HepG2 (cell line): ENCODE data around the gene ARPC1A.

Experiments used
- CTCF ChIP-seq: sonication (generic); formaldehyde crosslinking; IDR thresholded peaks from 2 replicates; pipeline ENCODE4 v1.5.0; 2020; ENCODE audit warnings: mild to moderate bottlenecking, missing genetic modification reagents, moderate library complexity
- DZIP1 ChIP-seq: sonication (generic); formaldehyde crosslinking; IDR thresholded peaks from 2 replicates; pipeline ENCODE4 v1.5.0; 2020; ENCODE audit warnings: mild to moderate bottlenecking, missing genetic modification reagents
- EP300 ChIP-seq, 3 experiments: sonication (generic) in 1 of 3; formaldehyde crosslinking in 1 of 3; IDR thresholded peaks; 2 replicates each; pipeline versions ENCODE4 v1.5.1 to v1.6.1; 2011 to 2020; ENCODE audit warnings: low read depth in 2 of 3, low read length in 2 of 3, borderline replicate concordance in 1 of 3, improper control_type of control experiment in 1 of 3, mild to moderate bottlenecking in 1 of 3, missing genetic modification reagents in 1 of 3, moderate library complexity in 1 of 3
- GTF2F1 ChIP-seq: fragments of 150-350 bp; IDR thresholded peaks from 2 replicates; pipeline ENCODE4 v1.6.1; 2014; ENCODE audit warnings: low read length
- HNF4G ChIP-seq, 2 experiments: sonication (generic) in 1 of 2; formaldehyde crosslinking in 1 of 2; IDR thresholded peaks; 2 replicates each; pipeline versions ENCODE4 v1.4.0 to v1.6.1; 2011 to 2020; ENCODE audit warnings: borderline replicate concordance in 2 of 2, low read depth in 2 of 2, mild to moderate bottlenecking in 2 of 2, low read length in 1 of 2, missing genetic modification reagents in 1 of 2, moderate library complexity in 1 of 2
- JUN ChIP-seq: sonication (generic); formaldehyde crosslinking; IDR thresholded peaks from 2 replicates; pipeline ENCODE4 v1.4.0; 2020; ENCODE audit warnings: mild to moderate bottlenecking, missing genetic modification reagents
- RFX5 ChIP-seq: IDR thresholded peaks from 2 replicates; pipeline ENCODE4 v1.6.1; 2011; ENCODE audit warnings: low read depth, low read length, improper control_type of control experiment
- SP2 ChIP-seq: sonication (generic); formaldehyde crosslinking; IDR thresholded peaks from 2 replicates; pipeline ENCODE4 v1.5.1; 2020; ENCODE audit warnings: mild to moderate bottlenecking, missing genetic modification reagents
- XRCC5 ChIP-seq: fragments of 200-400 bp; formaldehyde crosslinking; optimal IDR thresholded peaks from 2 replicates; pipeline ENCODE3; 2017; ENCODE audit warnings: mild to moderate bottlenecking, low read length
- ZBTB25 ChIP-seq: IDR thresholded peaks from 2 replicates; pipeline ENCODE4 v1.6.1; 2018; ENCODE audit warnings: missing genetic modification reagents
- ZBTB26 ChIP-seq: IDR thresholded peaks from 2 replicates; pipeline ENCODE4 v1.6.1; 2016; ENCODE audit warnings: missing compliant biosample characterization, missing genetic modification reagents, borderline replicate concordance
- ZBTB39 ChIP-seq: sonication (generic); formaldehyde crosslinking; IDR thresholded peaks from 2 replicates; pipeline ENCODE4 v1.5.0; 2020; ENCODE audit warnings: missing genetic modification reagents

- no peak for TF ChIP-seq GTF2F1
- no peak for TF ChIP-seq RFX5
- no peak for TF ChIP-seq HNF4G (IDR thresholded peaks at IDR 0.05; ENCODE audit: borderline replicate concordance, low read depth, low read length)
- TF ChIP-seq HNF4G (CRISPR knock-in tag; IDR thresholded peaks at IDR 0.05; ENCODE audit: borderline replicate concordance, low read depth) = no peak
- TF ChIP-seq ZBTB25 (CRISPR knock-in tag) = no peak
- TF ChIP-seq DZIP1 (CRISPR knock-in tag) = no peak
- no peak for TF ChIP-seq JUN (CRISPR knock-in tag)
- no peak for TF ChIP-seq ZBTB39 (CRISPR knock-in tag)
- TF ChIP-seq ZBTB26 (CRISPR knock-in tag) = no peak
- TF ChIP-seq EP300 (IDR thresholded peaks at IDR 0.05; ENCODE audit: low read depth in 2 of 2, low read length in 2 of 2) = no peak
- no peak for TF ChIP-seq EP300 (CRISPR knock-in tag; IDR thresholded peaks at IDR 0.05; ENCODE audit: borderline replicate concordance)
- no peak for TF ChIP-seq SP2
- TF ChIP-seq CTCF (CRISPR knock-in tag) = no peak
- no peak for TF ChIP-seq XRCC5
Measured at GRCh38 chr7:99326408-99326782, 697 bp downstream of the ARPC1A start.
